ENCODE measurements around the gene VWA5B1. TPM values are rescaled to one million over a fixed set of nuclear protein-coding genes. Genes with fewer than 3 reads are reported as not detected.

The VWA5B1 gene
- total and polyA plus RNA-seq, 10 of the 15 experiments (the other 5 are each of a cell fraction or from before 2014, with no cell fraction given), result under 0.01 to 0.05 (median 0.01) TPM; not detected in 7

DNA sequence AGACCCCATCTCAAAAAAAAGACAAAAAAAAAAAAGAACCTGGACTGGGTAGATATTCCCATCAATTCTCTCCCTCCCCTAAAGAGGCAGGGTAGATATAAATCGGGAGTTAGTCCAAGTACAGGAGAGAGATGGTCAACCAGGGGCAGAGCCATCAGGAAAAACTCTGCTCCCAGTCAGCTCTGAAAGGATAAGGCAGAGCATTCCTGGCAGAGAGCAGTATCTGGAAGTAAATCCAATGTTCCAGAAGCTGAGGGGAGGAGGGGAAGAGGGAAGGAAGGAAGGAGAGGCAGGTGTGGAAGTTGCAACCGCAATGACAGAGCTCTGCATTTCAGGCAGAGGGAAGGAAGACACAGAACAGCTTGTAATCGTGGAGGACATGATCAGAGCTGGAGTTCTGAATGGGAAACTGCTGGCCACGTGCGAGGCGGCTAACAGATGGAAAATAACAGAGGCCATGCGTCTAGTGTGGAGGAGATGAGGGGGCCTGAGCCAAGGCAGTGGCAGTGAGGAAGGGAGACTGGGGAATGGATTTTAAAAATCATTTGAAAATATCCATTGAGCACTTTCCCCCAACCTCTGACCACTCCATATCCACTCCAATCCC lies 15.3 kb upstream of the VWA5B1 start:
- Histone ChIP-seq H3K79me2 (ENCODE audit: control insufficient read depth, insufficient read depth, low read length) (no peaks in the 10 kb centered on the region), H3K4me1 (ENCODE audit: control insufficient read depth, insufficient read depth, low read length) (no peaks in the 10 kb centered on the region), H3K4me2 (ENCODE audit: control insufficient read depth, insufficient read depth) (no peak overlapping the region), H3K9ac (ENCODE audit: control insufficient read depth, insufficient read depth, low read length) (no peak overlapping the region), H3K4me3 (no peak overlapping the region), H2AFZ (ENCODE audit: control insufficient read depth, low read depth, low read length) (no peak overlapping the region), H3K27me3 (replicated peaks in 1 of 2; ENCODE audit: control insufficient read depth in 2 of 2, insufficient read depth in 2 of 2, low read length in 1 of 2) (peaks cover 0 to 2% of the 10 kb centered on the region in 2 experiments; a peak in 2 of 4 replicates), H4K20me1 (ENCODE audit: control insufficient read depth, insufficient read depth) (no peaks in the 10 kb centered on the region; the same call in 1 of the 2 replicates), H3K36me3 (ENCODE audit: control insufficient read depth in 2 of 2, insufficient read depth in 2 of 2, low read length in 1 of 2) (no peaks in the 10 kb centered on the region), H3K9me3 (replicated peaks; ENCODE audit: control insufficient read depth, insufficient read depth, low read length) (no peaks in the 10 kb centered on the region), H3K27ac (ENCODE audit: control insufficient read depth, insufficient read depth) (no peak overlapping the region)
- WGBS (ENCODE audit: insufficient coverage, insufficient replicate concordance, low lambda C conversion rate, missing lambda C conversion rate), result 21% methylated on average over 6 of the region's 7 CpGs
- intact Hi-C loops (cut with micrococcal nuclease; ENCODE audit: unreplicated experiment), result no loop called here
- no peak for DNase-seq (ENCODE audit: low read depth, low spot score)
- no peak for FAIRE-seq
- ChIA-PET POLR2A (no interaction called here), CTCF (interaction anchor here (1.6 kb wide), 1 partner anchor 62 kb away, joined by 4 read pairs; no protein-coding TSS in a partner anchor), RAD21 (ENCODE audit: unreplicated experiment) (no interaction called here), SMC1A (ENCODE audit: uncharacterized antibody, unreplicated experiment) (no interaction called here)
- in situ Hi-C loops (cut with MboI), result no loop called here
- ATAC-seq, result no peak
- BruUV-seq (replicated peaks), result no TSS peak
- no peak for TF ChIP-seq SMC3 (IDR thresholded peaks at IDR 0.05; ENCODE audit: borderline replicate concordance, low read length)
- TF ChIP-seq SIX5 (IDR thresholded peaks at IDR 0.05; ENCODE audit: low read depth, low read length, severe bottlenecking), result no peak
- no peak for TF ChIP-seq ZBED1 (IDR thresholded peaks at IDR 0.05; ENCODE audit: borderline replicate concordance)

DNA sequence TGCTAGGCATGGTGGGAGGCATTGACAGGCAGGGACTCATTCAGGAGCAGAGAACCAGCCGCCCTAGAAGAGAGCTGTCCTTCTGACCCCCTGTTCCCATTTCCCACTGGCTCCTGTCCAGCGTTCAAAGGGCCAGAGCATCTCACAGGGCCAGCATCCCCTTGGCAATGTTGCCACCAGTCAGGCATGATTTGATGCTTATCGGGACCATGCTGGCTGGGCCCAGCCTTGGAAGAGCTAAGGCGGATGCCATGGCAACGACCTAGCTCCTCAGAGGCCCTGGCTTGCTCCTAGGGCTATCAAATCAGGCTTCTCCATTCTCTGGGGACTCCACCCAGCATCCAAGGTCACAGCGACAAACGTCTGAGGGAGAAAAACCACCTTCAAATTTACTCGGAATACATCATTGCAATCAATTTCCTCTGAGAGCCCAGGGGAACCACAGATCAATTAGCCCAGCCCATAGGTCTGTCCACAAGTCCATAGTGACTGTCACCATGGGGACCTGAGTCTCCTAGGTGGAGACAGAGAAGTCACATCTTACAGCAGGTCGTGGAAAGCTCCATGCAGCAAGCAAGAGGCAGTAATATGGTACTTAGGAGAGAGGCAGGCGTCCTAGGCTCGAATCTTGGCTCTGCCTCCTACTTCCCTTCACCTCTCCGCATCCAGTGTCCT lies 14.1 kb upstream of the VWA5B1 start:
- 18% methylated on average over 12 of the region's 12 CpGs for WGBS (ENCODE audit: insufficient coverage, insufficient replicate concordance, low lambda C conversion rate, missing lambda C conversion rate)
- in situ Hi-C loops (cut with MboI), result no loop called here
- intact Hi-C loops (cut with micrococcal nuclease; ENCODE audit: unreplicated experiment), result no loop called here
- Histone ChIP-seq H3K27ac (ENCODE audit: control insufficient read depth, insufficient read depth) (no peak overlapping the region), H3K4me2 (ENCODE audit: control insufficient read depth, insufficient read depth) (no peak overlapping the region), H3K36me3 (ENCODE audit: control insufficient read depth in 2 of 2, insufficient read depth in 2 of 2, low read length in 1 of 2) (no peaks in the 10 kb centered on the region), H3K27me3 (replicated peaks in 1 of 2; ENCODE audit: control insufficient read depth in 2 of 2, insufficient read depth in 2 of 2, low read length in 1 of 2) (peaks cover 0 to 2% of the 10 kb centered on the region in 2 experiments; a peak in 3 of 4 replicates), H4K20me1 (ENCODE audit: control insufficient read depth, insufficient read depth) (peaks cover 1% of the 10 kb centered on the region; the same call in 1 of the 2 replicates), H2AFZ (ENCODE audit: control insufficient read depth, low read depth, low read length) (no peak overlapping the region), H3K79me2 (ENCODE audit: control insufficient read depth, insufficient read depth, low read length) (no peaks in the 10 kb centered on the region), H3K4me1 (ENCODE audit: control insufficient read depth, insufficient read depth, low read length) (no peaks in the 10 kb centered on the region), H3K9me3 (replicated peaks; ENCODE audit: control insufficient read depth, insufficient read depth, low read length) (no peaks in the 10 kb centered on the region), H3K9ac (ENCODE audit: control insufficient read depth, insufficient read depth, low read length) (no peak overlapping the region), H3K4me3 (no peak overlapping the region)
- DNase-seq (ENCODE audit: low read depth, low spot score) (no peak), ATAC-seq (no peak), FAIRE-seq (no peak)
- TF ChIP-seq, protein P1, sequence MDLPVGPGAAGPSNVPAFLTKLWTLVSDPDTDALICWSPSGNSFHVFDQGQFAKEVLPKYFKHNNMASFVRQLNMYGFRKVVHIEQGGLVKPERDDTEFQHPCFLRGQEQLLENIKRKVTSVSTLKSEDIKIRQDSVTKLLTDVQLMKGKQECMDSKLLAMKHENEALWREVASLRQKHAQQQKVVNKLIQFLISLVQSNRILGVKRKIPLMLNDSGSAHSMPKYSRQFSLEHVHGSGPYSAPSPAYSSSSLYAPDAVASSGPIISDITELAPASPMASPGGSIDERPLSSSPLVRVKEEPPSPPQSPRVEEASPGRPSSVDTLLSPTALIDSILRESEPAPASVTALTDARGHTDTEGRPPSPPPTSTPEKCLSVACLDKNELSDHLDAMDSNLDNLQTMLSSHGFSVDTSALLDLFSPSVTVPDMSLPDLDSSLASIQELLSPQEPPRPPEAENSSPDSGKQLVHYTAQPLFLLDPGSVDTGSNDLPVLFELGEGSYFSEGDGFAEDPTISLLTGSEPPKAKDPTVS (IDR thresholded peaks at IDR 0.05; ENCODE audit: low read depth, low read length), result no peak
- TF ChIP-seq NR2F1 (conservative IDR thresholded peaks at IDR 0.05), result no peak
- ChIA-PET POLR2A (no interaction called here), CTCF (interaction anchor here (1.6 kb wide), 1 partner anchor 63 kb away, joined by 4 read pairs; no protein-coding TSS in a partner anchor), SMC1A (ENCODE audit: uncharacterized antibody, unreplicated experiment) (no interaction called here), RAD21 (ENCODE audit: unreplicated experiment) (interaction anchor here (1.7 kb wide), 1 partner anchor 26 kb away, joined by 4 read pairs; no protein-coding TSS in a partner anchor)
- BruUV-seq (replicated peaks), result no TSS peak
